GM20000 (cell line): ENCODE results near the gene LYG1.
A peak's percentile ranks its signal among the peaks of the same experiment; 100 is the strongest.
"Not testable (repeated sequence)": the region's sequence is repeated elsewhere in the genome, so short reads cannot be mapped to it uniquely, and the experiment has no call there.

Experiments
- DNase-seq: peaks from one replicate; pipeline ENCODE4 v3.0.0; 2012; ENCODE audit warnings: low spot score
- TF ChIP-seq, protein P1 (sequence below): IDR thresholded peaks from 2 replicates; pipeline ENCODE4 v1.5.1; 2012; ENCODE audit warnings: mild to moderate bottlenecking, control low read depth; ENCODE audit errors: extremely low read depth, missing control alignments

Gene LYG1

DNA sequence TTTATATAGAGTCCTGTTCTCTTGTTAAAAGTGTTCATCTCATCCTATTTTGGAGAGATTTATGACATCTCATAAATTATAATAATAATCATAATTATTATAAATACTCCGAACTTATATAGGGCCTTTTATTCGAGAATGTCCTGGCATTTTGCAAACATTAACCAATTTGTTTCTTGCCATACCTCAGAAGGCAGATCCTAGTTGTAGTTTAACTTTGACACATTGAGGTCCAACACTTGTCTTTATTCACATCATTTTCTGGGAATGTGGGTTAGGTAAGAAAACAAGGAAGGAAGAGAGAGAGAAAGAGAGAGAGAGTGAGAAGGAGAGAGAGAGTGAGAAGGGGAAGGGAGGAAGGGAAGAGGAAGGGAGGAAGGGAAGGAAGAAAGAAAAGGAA is at the start of gene LYG1:
Gene LYG1 (minus strand): TSS at position 101 of the 400 bp plus-strand sequence. CDS start 5,527 bp downstream, outside the sequence.
- DNase-seq: not testable (repeated sequence)

DNA sequence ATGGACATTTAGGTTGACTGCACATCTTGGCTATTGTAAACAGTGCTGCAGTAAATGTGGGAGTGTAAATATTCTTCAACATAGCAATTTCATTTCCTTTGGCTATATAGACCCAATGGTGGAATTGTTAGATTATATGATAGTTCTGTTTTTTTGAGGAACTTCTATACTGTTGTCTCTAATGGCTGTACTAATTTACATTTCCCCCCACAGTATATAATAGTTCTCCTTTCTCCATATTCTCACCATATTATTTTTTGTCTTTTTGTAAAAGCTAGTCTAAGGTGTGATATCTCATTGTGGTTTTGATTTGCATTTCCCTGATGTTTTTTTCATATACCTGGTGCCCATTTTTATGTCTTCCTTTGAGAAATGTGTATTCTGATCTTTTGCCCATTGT is 49.2 kb upstream of the LYG1 start:
- DNase-seq: no peak
- TF ChIP-seq, protein P1, sequence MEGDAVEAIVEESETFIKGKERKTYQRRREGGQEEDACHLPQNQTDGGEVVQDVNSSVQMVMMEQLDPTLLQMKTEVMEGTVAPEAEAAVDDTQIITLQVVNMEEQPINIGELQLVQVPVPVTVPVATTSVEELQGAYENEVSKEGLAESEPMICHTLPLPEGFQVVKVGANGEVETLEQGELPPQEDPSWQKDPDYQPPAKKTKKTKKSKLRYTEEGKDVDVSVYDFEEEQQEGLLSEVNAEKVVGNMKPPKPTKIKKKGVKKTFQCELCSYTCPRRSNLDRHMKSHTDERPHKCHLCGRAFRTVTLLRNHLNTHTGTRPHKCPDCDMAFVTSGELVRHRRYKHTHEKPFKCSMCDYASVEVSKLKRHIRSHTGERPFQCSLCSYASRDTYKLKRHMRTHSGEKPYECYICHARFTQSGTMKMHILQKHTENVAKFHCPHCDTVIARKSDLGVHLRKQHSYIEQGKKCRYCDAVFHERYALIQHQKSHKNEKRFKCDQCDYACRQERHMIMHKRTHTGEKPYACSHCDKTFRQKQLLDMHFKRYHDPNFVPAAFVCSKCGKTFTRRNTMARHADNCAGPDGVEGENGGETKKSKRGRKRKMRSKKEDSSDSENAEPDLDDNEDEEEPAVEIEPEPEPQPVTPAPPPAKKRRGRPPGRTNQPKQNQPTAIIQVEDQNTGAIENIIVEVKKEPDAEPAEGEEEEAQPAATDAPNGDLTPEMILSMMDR: no peak

DNA sequence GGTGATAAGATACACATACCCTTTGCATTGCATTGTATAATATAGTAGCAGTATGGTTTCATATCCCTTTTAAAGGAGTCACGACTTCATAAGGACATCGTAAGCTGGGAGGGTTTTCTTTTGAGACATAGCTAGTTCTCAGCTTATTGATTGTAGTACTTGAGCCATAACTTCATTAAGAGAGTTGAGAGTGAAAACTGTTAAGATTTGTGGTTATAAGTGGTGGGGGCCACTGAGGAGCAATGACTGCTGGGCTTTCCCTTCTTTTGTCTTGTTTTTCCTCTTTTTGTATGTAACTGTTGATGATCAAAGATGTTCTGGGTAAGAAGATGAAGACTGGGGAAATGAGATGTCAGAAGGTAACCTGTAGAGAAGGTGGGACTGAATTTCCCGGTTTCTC is 47.2 kb upstream of the LYG1 start:
- DNase-seq: peak; percentile 38
- TF ChIP-seq, protein P1: no peak

DNA sequence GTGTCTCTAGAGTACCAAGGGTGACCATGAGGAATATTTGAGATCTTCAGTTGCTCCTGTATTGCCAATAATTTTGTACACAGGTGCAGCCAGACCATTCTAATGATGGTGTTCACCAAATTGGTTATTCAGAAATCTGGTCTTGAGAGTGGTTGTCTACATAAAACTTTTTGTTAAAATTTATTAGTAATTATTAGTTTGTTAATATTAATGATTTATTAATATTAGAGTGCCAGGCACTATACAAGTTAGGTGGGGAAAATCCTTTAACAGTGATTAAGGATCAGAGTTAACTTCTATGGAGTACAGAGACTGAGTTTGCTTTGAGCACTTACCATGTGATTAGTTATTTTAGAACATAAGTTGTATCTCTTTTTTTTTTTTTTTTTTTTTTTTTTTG is 45.2 kb upstream of the LYG1 start:
- DNase-seq: no peak
- TF ChIP-seq, protein P1: no peak

DNA sequence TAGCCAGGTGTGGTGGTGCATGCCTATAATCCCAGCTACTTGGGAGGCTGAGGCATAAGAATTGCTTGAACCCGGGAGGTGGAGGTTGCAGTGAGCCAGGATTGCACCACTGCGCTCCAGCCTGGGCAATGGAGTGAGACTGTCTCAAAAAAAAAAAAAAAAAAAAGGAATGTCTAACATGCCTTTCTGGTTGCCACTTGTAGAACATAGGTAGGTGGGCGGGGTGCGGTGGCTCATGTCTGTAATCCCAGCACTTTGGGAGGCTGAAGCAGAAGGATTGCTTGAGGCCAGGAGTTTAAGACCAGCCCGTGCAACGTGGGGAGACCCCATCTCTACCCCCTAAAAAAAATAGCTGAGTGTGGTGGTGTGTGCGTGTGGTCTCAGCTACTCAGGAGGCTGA is 44.4 kb upstream of the LYG1 start:
- not testable (repeated sequence) for DNase-seq

DNA sequence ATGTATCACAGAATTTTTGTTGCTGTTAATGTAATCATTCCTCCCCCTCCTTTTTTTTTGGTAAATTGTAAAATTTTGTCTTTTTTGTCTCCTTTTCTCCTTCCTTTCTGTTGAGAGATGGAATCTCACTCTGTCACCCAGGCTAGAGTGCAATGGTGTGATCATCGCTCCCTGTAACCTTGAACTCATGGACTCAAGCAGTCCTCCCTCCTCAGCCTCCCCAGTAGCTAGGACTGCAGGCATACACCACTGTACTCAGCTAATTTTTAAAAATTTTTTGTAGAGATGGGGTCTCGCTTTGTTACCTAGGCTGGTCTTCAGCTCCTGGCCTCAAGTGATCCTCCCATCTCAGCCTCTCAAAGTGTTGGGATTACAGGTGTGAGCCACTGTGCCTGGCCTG is 41.5 kb upstream of the LYG1 start:
- no peak for DNase-seq
- TF ChIP-seq, protein P1: no peak

DNA sequence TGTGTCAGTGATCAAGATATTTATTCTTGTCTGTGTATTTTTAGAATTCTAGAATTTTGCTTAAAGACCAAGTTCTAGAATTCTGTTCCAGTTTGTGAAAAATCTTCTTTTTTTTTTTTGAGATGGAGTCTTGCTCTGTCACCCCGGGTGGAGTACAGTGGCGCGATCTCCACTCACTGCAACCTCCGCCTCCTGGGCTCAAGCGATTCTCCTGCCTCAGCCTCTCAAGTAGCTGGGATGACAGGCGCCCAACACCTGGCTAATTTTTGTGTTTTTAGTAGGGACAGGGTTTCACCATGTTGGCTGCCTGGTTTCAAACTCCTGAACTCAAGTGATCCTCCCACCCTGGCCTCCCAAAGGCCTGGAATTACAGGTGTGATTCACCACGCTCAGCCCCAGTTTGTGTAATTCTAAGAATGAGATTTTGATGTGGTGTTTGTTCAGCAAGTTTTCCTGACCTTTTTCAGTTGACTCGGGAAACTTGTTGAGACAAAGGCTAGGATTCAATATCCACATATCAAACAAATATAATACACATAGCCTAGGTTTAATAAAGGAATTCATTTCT is 39.8 kb upstream of the LYG1 start:
- TF ChIP-seq, protein P1: no peak
- DNase-seq: no peak

DNA sequence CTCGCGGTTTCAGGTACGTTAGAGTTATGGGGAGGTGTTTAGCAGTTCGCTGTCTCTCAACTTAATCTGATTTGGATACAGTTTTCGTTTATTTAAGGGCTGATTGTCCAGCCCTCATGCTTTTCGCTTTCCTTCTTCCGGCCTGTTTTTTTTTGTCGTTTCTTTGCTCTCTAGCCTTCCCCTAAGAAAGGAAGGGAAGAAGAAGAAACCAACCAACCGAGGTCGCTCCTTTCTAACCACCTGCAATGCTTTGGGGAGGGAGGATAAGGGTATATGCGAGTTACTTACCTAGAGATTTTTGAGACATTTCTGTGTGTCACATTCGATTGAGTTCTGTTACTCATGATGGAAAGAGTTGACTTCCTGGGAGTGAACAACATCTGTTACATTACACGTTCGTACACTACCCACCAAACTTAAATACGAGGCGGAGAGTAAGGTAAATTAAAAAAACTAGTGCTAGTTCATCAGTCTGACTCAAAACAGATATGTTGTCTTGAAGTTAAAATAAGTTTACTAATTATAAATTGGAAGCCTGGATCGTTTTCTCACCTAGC is 37.1 kb upstream of the LYG1 start:
- TF ChIP-seq, protein P1: no peak
- peak; percentile 7 for DNase-seq
